ENCODE results near the gene FTO.
"Not testable (repeated sequence)": the region's sequence is repeated elsewhere in the genome, so short reads cannot be mapped to it uniquely, and the experiment has no call there.

Gene FTO

DNA sequence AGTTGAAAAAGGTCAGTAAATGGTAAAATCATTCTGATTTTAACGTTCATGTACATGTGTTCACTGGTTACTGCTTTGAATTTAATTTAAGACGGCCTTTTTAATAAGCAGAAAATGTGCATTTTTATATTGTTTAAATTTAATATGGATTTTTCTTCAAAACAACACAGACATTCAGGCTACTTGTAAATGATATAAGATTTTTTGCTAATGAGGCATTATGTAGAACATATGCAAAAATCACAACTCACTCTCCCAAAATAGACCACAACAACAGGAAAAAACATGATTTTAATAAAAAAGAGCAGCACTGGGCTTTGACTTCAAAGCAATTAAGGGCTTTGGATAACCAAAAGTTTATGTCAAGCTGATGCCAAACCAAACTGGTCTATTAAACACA, 22.6 kb upstream of the FTO start:
- no peaks in the 10 kb centered on the region for H3K27me3 ChIP-seq (ENCODE audit: low read depth, low read length)
- no peaks in the 10 kb centered on the region for H3K4me1 ChIP-seq (ENCODE audit: control insufficient read depth in 1 of 2, insufficient read depth in 2 of 2, low read length in 2 of 2)
- H3K4me3 ChIP-seq (ENCODE audit: low read depth in 1 of 2, low read length in 2 of 2) = no peak overlapping the region
- peaks cover 0 to 3% of the 10 kb centered on the region in 2 donors for H3K9me3 ChIP-seq (ENCODE audit: control insufficient read depth in 1 of 2, low read length in 2 of 2)
- no peak overlapping the region for H3K27ac ChIP-seq (ENCODE audit: low read length)
- H3K36me3 ChIP-seq (ENCODE audit: control insufficient read depth in 1 of 2, insufficient read depth in 2 of 2, low read length in 2 of 2) = peaks cover 0 to 11% of the 10 kb centered on the region in 2 donors

DNA sequence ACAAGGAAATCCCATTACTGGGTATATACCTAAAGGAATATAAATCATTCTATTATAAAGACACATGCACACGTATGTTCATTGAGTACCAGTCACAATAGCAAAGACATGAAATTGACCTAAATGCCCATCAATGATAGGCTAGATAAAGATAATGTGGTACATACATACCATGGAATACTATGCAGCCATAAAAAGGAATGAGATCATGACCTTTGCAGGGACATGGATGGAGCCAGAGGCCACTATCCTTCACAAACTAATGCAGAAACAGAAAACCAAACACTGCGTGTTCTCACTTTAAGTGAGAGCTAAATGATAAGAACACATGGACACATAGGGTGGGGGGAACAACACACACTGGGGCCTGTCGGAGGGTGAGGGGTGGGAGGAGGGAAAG, 18.6 kb upstream of the FTO start:
- not testable (repeated sequence) for H3K4me3 ChIP-seq (ENCODE audit: low read depth in 1 of 2, low read length in 2 of 2); H3K36me3 ChIP-seq (ENCODE audit: control insufficient read depth in 1 of 2, insufficient read depth in 2 of 2, low read length in 2 of 2); H3K27ac ChIP-seq (ENCODE audit: low read length); H3K4me1 ChIP-seq (ENCODE audit: control insufficient read depth in 1 of 2, insufficient read depth in 2 of 2, low read length in 2 of 2); H3K27me3 ChIP-seq (ENCODE audit: low read depth, low read length); H3K9me3 ChIP-seq (ENCODE audit: control insufficient read depth in 1 of 2, low read length in 2 of 2)

DNA sequence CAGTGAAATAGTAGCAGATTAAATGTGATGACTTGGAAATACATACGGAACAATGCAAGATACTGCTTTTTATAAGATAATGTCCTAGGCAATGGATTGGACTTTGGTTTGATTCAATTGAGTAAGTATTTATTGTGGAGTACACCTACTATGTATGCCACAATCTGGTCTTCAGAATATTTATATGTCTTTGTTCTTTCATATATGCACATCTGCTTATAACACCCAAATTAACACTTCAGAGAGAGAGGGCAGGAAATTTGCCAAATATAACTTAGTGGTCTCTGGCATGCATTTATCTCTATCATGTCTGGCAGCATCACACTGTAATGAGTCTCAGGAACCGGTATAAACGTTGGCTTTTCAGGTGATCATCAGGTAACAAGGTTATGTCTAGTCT, 17.2 kb upstream of the FTO start:
- Histone ChIP-seq H3K4me3 (ENCODE audit: low read depth in 1 of 2, low read length in 2 of 2) (no peak overlapping the region), H3K36me3 (ENCODE audit: control insufficient read depth in 1 of 2, insufficient read depth in 2 of 2, low read length in 2 of 2) (peaks cover 0 to 10% of the 10 kb centered on the region in 2 donors), H3K4me1 (ENCODE audit: control insufficient read depth in 1 of 2, insufficient read depth in 2 of 2, low read length in 2 of 2) (no peaks in the 10 kb centered on the region), H3K9me3 (ENCODE audit: control insufficient read depth in 1 of 2, low read length in 2 of 2) (peaks cover 0 to 3% of the 10 kb centered on the region in 2 donors), H3K27me3 (ENCODE audit: low read depth, low read length) (no peaks in the 10 kb centered on the region), H3K27ac (ENCODE audit: low read length) (no peak overlapping the region)

DNA sequence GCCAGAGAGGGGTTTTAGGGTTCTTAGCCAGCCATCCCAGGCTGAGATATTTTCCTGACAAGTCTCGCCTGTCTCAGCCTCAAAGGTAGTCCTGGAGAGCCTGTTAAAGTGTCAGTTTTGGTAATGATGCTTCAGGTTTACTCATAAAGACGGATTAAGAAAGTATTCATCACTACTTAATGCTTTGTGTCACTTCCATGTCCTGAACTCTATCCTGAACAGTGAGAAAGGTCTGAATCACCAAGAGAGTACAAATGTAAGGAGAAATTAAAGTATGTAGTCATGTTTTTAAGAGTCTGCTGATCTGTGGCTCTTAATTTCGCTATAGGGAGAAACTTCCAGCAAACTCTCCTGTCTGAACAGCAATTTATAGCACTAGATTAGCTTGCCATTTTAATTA, 14.3 kb upstream of the FTO start:
- H3K4me1 ChIP-seq (ENCODE audit: control insufficient read depth in 1 of 2, insufficient read depth in 2 of 2, low read length in 2 of 2) = no peaks in the 10 kb centered on the region
- no peaks in the 10 kb centered on the region for H3K27me3 ChIP-seq (ENCODE audit: low read depth, low read length)
- no peak overlapping the region for H3K4me3 ChIP-seq (ENCODE audit: low read depth in 1 of 2, low read length in 2 of 2)
- no peak overlapping the region for H3K27ac ChIP-seq (ENCODE audit: low read length)
- peaks cover 0 to 10% of the 10 kb centered on the region in 2 donors for H3K36me3 ChIP-seq (ENCODE audit: control insufficient read depth in 1 of 2, insufficient read depth in 2 of 2, low read length in 2 of 2)
- H3K9me3 ChIP-seq (ENCODE audit: control insufficient read depth in 1 of 2, low read length in 2 of 2) = peaks cover 0 to 3% of the 10 kb centered on the region in 2 donors

DNA sequence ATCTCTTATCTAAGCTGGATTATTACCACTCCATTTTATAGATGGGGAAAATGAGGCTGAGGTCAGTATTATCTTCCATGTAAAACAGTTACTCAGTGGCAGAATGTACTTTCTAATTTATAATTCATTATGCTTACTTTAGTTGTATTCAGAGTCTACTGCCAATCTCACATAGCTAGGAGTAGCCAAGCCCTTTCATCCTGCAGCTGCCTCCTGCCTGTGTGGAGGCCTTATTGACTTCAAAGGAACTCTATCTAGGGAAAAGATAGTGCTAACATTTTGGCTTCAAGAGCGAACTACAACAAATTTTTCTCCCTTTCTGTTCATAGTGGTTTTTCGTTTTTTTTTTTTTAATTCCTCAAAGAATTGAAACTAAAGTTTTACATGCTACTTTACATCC, 13.2 kb upstream of the FTO start:
- H3K27me3 ChIP-seq (ENCODE audit: low read depth, low read length) = no peaks in the 10 kb centered on the region
- no peaks in the 10 kb centered on the region for H3K9me3 ChIP-seq (ENCODE audit: control insufficient read depth in 1 of 2, low read length in 2 of 2)
- H3K36me3 ChIP-seq (ENCODE audit: control insufficient read depth in 1 of 2, insufficient read depth in 2 of 2, low read length in 2 of 2) = peaks cover 0 to 6% of the 10 kb centered on the region in 2 donors
- no peaks in the 10 kb centered on the region for H3K4me1 ChIP-seq (ENCODE audit: control insufficient read depth in 1 of 2, insufficient read depth in 2 of 2, low read length in 2 of 2)
- H3K27ac ChIP-seq (ENCODE audit: low read length) = no peak overlapping the region
- no peak overlapping the region for H3K4me3 ChIP-seq (ENCODE audit: low read depth in 1 of 2, low read length in 2 of 2)

DNA sequence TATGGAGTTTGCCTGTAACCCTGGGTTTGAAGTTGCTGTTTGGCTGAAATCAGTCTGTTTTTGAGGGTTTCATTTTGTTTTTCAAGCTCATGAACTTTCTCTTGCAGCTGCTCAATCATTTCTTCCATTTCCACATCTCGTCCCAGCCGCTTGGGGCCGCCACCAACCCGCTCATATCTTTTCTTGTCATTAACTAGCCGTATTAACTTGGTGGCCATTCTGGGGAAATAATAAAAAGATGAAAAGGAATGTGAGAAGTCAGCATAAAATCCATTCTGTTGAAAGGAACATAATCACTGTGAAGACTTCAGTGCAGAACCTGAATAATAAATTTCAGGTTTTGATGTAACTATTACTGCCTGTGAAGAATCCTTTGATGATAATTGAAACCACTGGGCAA, 11.8 kb upstream of the FTO start:
- Histone ChIP-seq H3K4me3 (ENCODE audit: low read depth in 1 of 2, low read length in 2 of 2) (no peak overlapping the region), H3K27me3 (ENCODE audit: low read depth, low read length) (no peaks in the 10 kb centered on the region), H3K27ac (ENCODE audit: low read length) (no peak overlapping the region), H3K9me3 (ENCODE audit: control insufficient read depth in 1 of 2, low read length in 2 of 2) (no peaks in the 10 kb centered on the region), H3K4me1 (ENCODE audit: control insufficient read depth in 1 of 2, insufficient read depth in 2 of 2, low read length in 2 of 2) (no peaks in the 10 kb centered on the region), H3K36me3 (ENCODE audit: control insufficient read depth in 1 of 2, insufficient read depth in 2 of 2, low read length in 2 of 2) (peaks cover 0 to 6% of the 10 kb centered on the region in 2 donors)

DNA sequence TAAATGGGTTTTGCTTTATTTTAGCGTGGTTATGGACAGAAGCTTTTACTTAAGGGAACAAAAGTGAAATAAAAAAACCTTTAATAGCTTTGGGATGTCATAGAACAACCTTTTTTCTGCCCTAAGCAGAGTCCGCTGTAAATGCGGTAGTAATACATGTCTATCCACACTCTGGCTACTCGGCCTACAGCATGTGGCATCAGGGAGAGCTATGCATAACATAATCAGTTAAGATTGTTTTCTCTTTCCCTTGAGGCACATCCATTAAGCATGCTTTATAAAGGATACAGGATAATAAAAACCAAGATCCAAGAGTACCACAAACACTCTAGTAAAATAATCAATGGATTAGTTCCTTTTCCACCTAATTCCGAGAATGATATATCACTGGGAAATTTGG, 10.6 kb upstream of the FTO start:
- H3K36me3 ChIP-seq (ENCODE audit: control insufficient read depth in 1 of 2, insufficient read depth in 2 of 2, low read length in 2 of 2) = peaks cover 0 to 6% of the 10 kb centered on the region in 2 donors
- no peaks in the 10 kb centered on the region for H3K27me3 ChIP-seq (ENCODE audit: low read depth, low read length)
- H3K9me3 ChIP-seq (ENCODE audit: control insufficient read depth in 1 of 2, low read length in 2 of 2) = no peaks in the 10 kb centered on the region
- no peak overlapping the region for H3K27ac ChIP-seq (ENCODE audit: low read length)
- H3K4me3 ChIP-seq (ENCODE audit: low read depth in 1 of 2, low read length in 2 of 2) = no peak overlapping the region
- no peaks in the 10 kb centered on the region for H3K4me1 ChIP-seq (ENCODE audit: control insufficient read depth in 1 of 2, insufficient read depth in 2 of 2, low read length in 2 of 2)

DNA sequence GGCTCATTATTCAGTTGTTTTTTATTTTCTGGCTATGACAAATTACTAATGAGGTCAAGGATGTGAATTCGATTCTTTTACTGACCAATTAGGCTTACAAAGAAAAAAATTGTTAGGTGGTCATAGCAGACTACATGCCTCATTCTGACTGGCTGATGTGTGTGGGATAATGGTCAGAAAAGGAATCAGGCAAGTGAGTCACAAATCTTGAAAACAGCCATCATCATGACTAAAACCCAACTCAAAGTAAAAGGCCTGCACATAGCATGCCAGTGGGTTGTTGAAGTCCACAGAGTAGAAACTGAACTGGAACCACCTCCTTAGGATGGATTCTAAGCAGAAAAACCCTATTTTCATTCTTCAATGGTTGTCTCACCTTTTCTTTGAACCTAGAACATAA, 8.9 kb upstream of the FTO start:
- H3K4me1 ChIP-seq (ENCODE audit: control insufficient read depth in 1 of 2, insufficient read depth in 2 of 2, low read length in 2 of 2) = no peaks in the 10 kb centered on the region
- H3K27ac ChIP-seq (ENCODE audit: low read length) = no peak overlapping the region
- no peaks in the 10 kb centered on the region for H3K9me3 ChIP-seq (ENCODE audit: control insufficient read depth in 1 of 2, low read length in 2 of 2)
- no peaks in the 10 kb centered on the region for H3K27me3 ChIP-seq (ENCODE audit: low read depth, low read length)
- H3K4me3 ChIP-seq (ENCODE audit: low read depth in 1 of 2, low read length in 2 of 2) = no peak overlapping the region
- H3K36me3 ChIP-seq (ENCODE audit: control insufficient read depth in 1 of 2, insufficient read depth in 2 of 2, low read length in 2 of 2) = peaks cover 0 to 6% of the 10 kb centered on the region in 2 donors

DNA sequence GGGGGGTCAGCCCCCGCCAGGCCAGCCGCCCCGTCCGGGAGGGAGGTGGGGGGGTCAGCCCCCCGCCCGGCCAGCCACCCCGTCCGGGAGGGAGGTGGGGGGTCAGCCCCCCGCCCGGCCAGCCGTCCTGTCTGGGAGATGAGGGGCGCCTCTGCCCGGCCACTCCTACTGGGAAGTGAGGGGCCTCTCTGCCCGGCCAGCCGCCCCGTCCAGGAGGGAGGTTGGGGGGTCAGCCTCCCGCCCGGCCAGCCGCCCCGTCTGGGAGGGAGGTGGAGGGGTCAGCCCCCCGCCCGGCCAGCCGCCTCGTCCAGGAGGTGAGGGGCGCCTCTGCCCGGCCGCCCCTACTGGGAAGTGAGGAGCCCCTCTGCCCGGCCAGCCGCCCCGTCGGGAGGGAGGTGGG, 5.7 kb upstream of the FTO start:
- H3K9me3 ChIP-seq (ENCODE audit: control insufficient read depth in 1 of 2, low read length in 2 of 2); H3K4me1 ChIP-seq (ENCODE audit: control insufficient read depth in 1 of 2, insufficient read depth in 2 of 2, low read length in 2 of 2); H3K27me3 ChIP-seq (ENCODE audit: low read depth, low read length); H3K36me3 ChIP-seq (ENCODE audit: control insufficient read depth in 1 of 2, insufficient read depth in 2 of 2, low read length in 2 of 2); H3K4me3 ChIP-seq (ENCODE audit: low read depth in 1 of 2, low read length in 2 of 2); H3K27ac ChIP-seq (ENCODE audit: low read length): not testable (repeated sequence)

DNA sequence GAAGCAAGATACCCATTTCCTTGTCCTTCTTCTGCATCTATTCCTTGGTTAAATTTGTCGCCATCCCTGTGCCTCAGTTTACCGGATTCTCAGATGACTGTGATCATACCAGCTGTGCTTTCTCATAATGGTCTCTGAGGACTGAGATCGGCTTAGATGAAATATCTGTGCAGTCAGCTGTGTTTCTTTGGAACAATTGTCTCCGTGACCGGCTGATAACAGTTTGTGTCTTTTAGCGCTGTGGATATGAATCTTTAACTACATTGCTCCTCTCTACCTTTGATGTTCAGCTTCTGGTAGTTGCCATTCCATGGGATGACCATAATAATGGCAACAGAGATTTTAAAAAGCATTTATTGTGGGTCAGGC, 473 bp downstream of the FTO start:
- H3K9me3 ChIP-seq (ENCODE audit: control insufficient read depth in 1 of 2, low read length in 2 of 2) = no peaks in the 10 kb centered on the region
- H3K27ac ChIP-seq (ENCODE audit: low read length) = peak overlapping the region; percentile 62
- no peaks in the 10 kb centered on the region for H3K27me3 ChIP-seq (ENCODE audit: low read depth, low read length)
- H3K36me3 ChIP-seq (ENCODE audit: control insufficient read depth in 1 of 2, insufficient read depth in 2 of 2, low read length in 2 of 2) = no peaks in the 10 kb centered on the region
- peak overlapping the region; percentile 95 to 97 for H3K4me3 ChIP-seq (ENCODE audit: low read depth in 1 of 2, low read length in 2 of 2)
- H3K4me1 ChIP-seq (ENCODE audit: control insufficient read depth in 1 of 2, insufficient read depth in 2 of 2, low read length in 2 of 2) = peaks cover 13 to 16% of the 10 kb centered on the region in 2 donors

DNA sequence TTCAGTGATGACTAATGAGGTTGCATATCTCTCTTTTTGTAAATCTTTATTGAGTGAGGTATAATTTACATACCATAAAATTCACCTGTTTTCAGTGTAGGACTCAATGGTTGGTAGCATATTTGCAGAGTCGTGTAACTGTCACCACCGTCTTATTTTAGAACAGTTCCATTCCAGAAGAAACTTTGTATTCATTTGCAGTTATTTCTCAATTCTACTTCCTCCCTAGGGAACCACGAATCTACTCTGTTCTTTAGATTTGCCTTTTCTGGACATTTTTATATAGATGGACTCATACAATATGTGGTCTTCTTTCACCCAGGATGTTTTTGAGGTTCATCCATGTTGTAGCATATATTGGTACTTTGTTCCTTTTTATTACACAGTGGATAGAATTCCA, 3.7 kb downstream of the FTO start:
- H3K9me3 ChIP-seq (ENCODE audit: control insufficient read depth in 1 of 2, low read length in 2 of 2) = no peaks in the 10 kb centered on the region
- no peaks in the 10 kb centered on the region for H3K36me3 ChIP-seq (ENCODE audit: control insufficient read depth in 1 of 2, insufficient read depth in 2 of 2, low read length in 2 of 2)

DNA sequence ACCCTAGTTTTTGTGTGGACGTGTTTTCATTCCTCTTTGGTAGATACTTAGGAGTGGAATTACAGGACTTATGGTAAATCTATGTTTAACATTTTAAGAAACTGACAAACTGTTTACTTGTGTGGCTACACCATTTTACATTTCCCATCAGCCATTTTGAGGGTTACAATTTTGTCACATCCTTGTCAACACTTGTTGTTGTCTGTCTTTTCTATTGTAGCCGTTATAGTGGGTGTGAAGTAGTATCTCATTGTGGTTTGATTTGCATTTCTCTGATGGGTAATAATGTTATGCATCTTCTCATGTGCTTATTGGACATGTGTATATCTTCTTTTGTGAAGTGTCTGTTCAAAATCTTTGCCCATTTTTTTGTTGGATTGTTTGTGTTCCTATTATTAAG, 4.5 kb downstream of the FTO start:
- Histone ChIP-seq H3K27ac (ENCODE audit: low read length) (no peak overlapping the region), H3K36me3 (ENCODE audit: control insufficient read depth in 1 of 2, insufficient read depth in 2 of 2, low read length in 2 of 2) (no peaks in the 10 kb centered on the region), H3K4me1 (ENCODE audit: control insufficient read depth in 1 of 2, insufficient read depth in 2 of 2, low read length in 2 of 2) (peaks cover 9 to 13% of the 10 kb centered on the region in 2 donors), H3K27me3 (ENCODE audit: low read depth, low read length) (no peaks in the 10 kb centered on the region), H3K4me3 (ENCODE audit: low read depth in 1 of 2, low read length in 2 of 2) (no peak overlapping the region), H3K9me3 (ENCODE audit: control insufficient read depth in 1 of 2, low read length in 2 of 2) (no peaks in the 10 kb centered on the region)

More for the DNA sequence above, 3.7 kb downstream of the FTO start:
- no peaks in the 10 kb centered on the region for H3K27me3 ChIP-seq (ENCODE audit: low read depth, low read length)
- H3K27ac ChIP-seq (ENCODE audit: low read length) = no peak overlapping the region
- H3K4me3 ChIP-seq (ENCODE audit: low read depth in 1 of 2, low read length in 2 of 2) = no peak overlapping the region
- H3K4me1 ChIP-seq (ENCODE audit: control insufficient read depth in 1 of 2, insufficient read depth in 2 of 2, low read length in 2 of 2) = peaks cover 13 to 16% of the 10 kb centered on the region in 2 donors

Measured in muscle layer of duodenum (tissue), 2 donors.